ENCODE measurements around the gene WNT5A. TPM values are rescaled to one million over a fixed set of nuclear protein-coding genes. Genes with fewer than 3 reads are reported as not detected.
A peak's percentile ranks its signal among the peaks of the same experiment; 100 is the strongest.

WNT5A gene
- total RNA-seq, 1 donor from 2014 or later: 45.8 TPM

- Mint-ChIP-seq H3K36me3 (ENCODE audit: low read depth, unreplicated experiment) (no peaks in the 10 kb centered on the region), H3K27ac (ENCODE audit: unreplicated experiment) (no peak overlapping the region), H3K27me3 (ENCODE audit: low read depth, unreplicated experiment) (peaks cover 7% of the 10 kb centered on the region), H3K4me1 (ENCODE audit: low read depth, unreplicated experiment) (peaks cover 15% of the 10 kb centered on the region), H3K9me3 (ENCODE audit: unreplicated experiment) (no peaks in the 10 kb centered on the region), H3K4me3 (ENCODE audit: unreplicated experiment) (peak overlapping the region; percentile 75)
- Histone ChIP-seq H3K4me3 (ENCODE audit: insufficient read depth, low read depth, low read length) (peak overlapping the region; percentile 87), H3K27me3 (ENCODE audit: insufficient read depth, low read length) (no peaks in the 10 kb centered on the region), H3K9me3 (ENCODE audit: insufficient read depth, low read depth, low read length) (no peaks in the 10 kb centered on the region), H3K4me2 (ENCODE audit: low read length) (peak overlapping the region; percentile 97), H3K9ac (ENCODE audit: low read length) (peak overlapping the region; percentile 99), H3K79me2 (ENCODE audit: insufficient read depth, low read length) (peaks cover 41% of the 10 kb centered on the region), H3K4me1 (ENCODE audit: insufficient read depth, low read length) (peaks cover 33% of the 10 kb centered on the region), H4K20me1 (ENCODE audit: insufficient read depth, low read length) (no peaks in the 10 kb centered on the region), H3K36me3 (ENCODE audit: insufficient read depth, low read length) (no peaks in the 10 kb centered on the region), H2AFZ (ENCODE audit: low read depth, low read length) (peak overlapping the region; percentile 3), H3K27ac (ENCODE audit: low read depth, low read length) (no peak overlapping the region)
- no peak for TF ChIP-seq CTCF (IDR thresholded peaks at IDR 0.05; ENCODE audit: insufficient read depth, low read depth, low read length)
- no peak for TF ChIP-seq EZH2 (IDR thresholded peaks at IDR 0.05; ENCODE audit: insufficient read depth, low read length)
- no peak for DNase-seq (ENCODE audit: low read depth)
- FAIRE-seq: no peak
Observed at GRCh38 chr3:55489798-55490132, 2.7 kb upstream of the WNT5A start.

GRCh38 chr3:55488398-55489055 is 1.4 kb upstream of the WNT5A start:
- H3K9ac ChIP-seq (ENCODE audit: low read length): peak overlapping the region; percentile 99
- Mint-ChIP-seq H3K27me3 (ENCODE audit: low read depth, unreplicated experiment) (peaks cover 7% of the 10 kb centered on the region), H3K27ac (ENCODE audit: unreplicated experiment) (no peak overlapping the region)

More at GRCh38 chr3:55488398-55489055, 1.4 kb upstream of the WNT5A start:
- peaks cover 53% of the 10 kb centered on the region for H3K79me2 ChIP-seq (ENCODE audit: insufficient read depth, low read length)
- TF ChIP-seq EZH2 (IDR thresholded peaks at IDR 0.05; ENCODE audit: insufficient read depth, low read length) (no peak), CTCF (IDR thresholded peaks at IDR 0.05; ENCODE audit: insufficient read depth, low read depth, low read length) (no peak)
- no peaks in the 10 kb centered on the region for H3K9me3 ChIP-seq (ENCODE audit: insufficient read depth, low read depth, low read length)
- no peaks in the 10 kb centered on the region for H3K36me3 Mint-ChIP-seq (ENCODE audit: low read depth, unreplicated experiment)
- peaks cover 15% of the 10 kb centered on the region for H3K4me1 Mint-ChIP-seq (ENCODE audit: low read depth, unreplicated experiment)
- DNase-seq (ENCODE audit: low read depth) (peak; percentile 75), FAIRE-seq (no peak)
- H3K9me3 Mint-ChIP-seq (ENCODE audit: unreplicated experiment): no peaks in the 10 kb centered on the region
- H3K4me3 Mint-ChIP-seq (ENCODE audit: unreplicated experiment): peak overlapping the region; percentile 85
- H2AFZ ChIP-seq (ENCODE audit: low read depth, low read length): peak overlapping the region; percentile 61
- H3K4me2 ChIP-seq (ENCODE audit: low read length): peak overlapping the region; percentile 97
- H3K4me1 ChIP-seq (ENCODE audit: insufficient read depth, low read length): peaks cover 45% of the 10 kb centered on the region
- peak overlapping the region; percentile 87 for H3K4me3 ChIP-seq (ENCODE audit: insufficient read depth, low read depth, low read length)
- H4K20me1 ChIP-seq (ENCODE audit: insufficient read depth, low read length): no peaks in the 10 kb centered on the region
- H3K27ac ChIP-seq (ENCODE audit: low read depth, low read length): peak overlapping the region; percentile 97
- no peaks in the 10 kb centered on the region for H3K36me3 ChIP-seq (ENCODE audit: insufficient read depth, low read length)
- no peaks in the 10 kb centered on the region for H3K27me3 ChIP-seq (ENCODE audit: insufficient read depth, low read length)

All from astrocyte (in vitro differentiated cells and primary cell).